CD4-positive, alpha-beta T cell treated with Interleukin-17A for 4 hours (primary cell): ENCODE measurements around the gene STARD8.

ENCODE experiments used
- DNase-seq: peaks from one replicate; pipeline ENCODE4 v3.0.0-alpha.2; 2020; ENCODE audit warnings: mixed read lengths

Gene STARD8

GRCh38 chrX:68693481-68694434 is 46.3 kb downstream of the STARD8 start:
- no peak for DNase-seq

DNA sequence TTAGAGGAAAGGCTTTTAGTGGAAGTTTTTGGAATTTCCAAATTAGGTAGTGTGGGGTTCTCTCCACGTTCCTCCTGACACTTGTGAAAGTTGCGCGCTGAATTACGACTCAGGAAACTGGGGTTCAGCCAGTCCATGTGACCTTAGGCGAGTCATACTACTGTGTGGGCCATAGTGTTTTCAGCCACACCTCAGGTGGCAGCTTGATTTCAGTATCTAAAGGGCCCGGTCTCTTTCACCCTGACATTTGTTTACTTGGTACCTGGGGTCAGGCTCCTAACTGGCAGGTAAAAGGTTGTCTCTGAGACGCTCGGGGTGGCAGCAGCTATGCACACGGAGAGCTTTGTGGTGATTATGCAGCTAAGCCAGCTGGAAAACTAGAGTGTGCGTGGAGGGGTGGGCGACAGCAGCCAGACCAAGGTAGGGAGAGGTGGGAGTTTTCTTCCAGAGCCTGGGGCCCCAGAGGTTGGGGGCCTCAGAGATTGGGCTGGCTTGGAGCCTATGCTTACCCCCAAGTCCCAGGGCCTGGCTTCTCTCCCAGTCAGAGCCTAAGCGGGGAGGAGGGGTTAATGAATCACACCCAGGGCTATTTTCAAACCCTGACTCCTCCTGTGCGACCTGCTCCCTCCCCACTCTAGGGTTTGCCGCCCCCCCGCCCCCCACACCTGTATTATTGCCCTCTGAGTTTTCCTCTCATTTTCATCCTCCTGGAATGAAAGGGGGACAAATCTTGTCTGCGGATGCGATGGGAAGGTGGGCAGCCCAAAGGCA is 47.2 kb downstream of the STARD8 start:
- no peak for DNase-seq

DNA sequence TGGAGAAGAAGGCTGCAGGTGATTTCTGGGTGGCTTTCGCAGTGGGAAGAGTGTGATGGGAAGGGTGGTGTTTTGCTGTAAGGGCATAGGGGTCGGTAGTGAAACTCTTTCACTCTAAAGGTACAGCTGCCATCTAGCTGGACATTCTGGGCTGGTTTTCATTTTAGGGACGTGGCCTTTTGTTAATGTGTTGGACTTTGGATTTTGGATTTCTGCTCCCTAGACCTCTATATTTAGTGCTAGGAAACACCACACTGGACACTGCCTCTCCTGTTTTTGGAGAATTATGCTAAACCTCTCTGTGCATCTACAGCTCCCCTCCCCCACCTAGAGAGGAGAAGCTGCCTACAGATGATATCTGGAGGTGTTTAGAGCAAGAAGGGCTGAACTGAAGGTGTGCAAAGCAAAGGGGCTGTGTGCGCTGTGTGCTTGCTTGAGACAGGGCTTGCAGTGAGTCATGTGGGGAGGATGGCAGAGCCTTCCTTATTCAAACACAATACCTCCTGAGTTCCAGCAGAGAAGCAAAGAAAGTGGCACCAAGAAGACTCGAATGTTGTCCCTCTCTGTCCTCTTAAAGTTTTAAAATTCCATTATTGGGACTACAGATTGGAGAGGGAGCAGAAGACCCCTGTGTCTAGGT is 47.9 kb downstream of the STARD8 start:
- no peak for DNase-seq

DNA sequence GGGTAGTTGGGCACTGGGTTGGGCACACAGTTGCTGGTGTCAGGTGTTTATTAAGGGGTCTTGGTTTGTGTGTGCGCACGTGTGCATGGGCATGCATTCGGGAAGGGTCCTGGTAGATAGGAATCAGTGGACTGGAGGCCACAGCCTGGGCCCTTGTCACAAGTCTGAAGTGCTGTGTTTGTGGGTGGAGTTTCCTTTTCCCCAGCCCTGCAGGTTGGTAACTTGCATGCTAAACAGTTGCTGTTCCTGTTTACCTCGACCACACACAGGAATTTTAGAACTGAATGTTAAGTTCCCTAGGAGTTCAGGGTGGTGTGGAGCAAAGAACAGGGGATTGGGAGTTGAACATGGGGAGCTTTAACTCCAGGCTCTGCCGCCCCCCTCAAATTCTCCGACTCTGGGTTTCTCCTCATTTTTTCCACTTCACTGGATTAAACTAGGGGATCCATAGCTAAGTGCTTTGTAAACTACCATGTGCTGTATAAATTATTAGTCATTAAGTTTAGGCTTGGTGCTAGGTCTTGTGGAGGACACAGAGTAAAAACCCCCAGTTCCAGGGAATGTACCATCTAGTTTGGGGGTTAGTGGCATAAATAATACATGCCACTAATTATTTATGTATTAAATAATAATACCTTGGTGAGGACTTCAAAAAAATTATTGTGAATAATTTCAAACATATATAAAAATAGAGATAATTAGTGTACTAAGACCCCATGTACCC is 49.0 kb downstream of the STARD8 start:
- no peak for DNase-seq

GRCh38 chrX:68697036-68697435 is 49.6 kb downstream of the STARD8 start:
- no peak for DNase-seq

- no peak for DNase-seq
Measured at GRCh38 chrX:68697465-68698125, 50.1 kb downstream of the STARD8 start.

GRCh38 chrX:68698942-68699341 is 51.5 kb downstream of the STARD8 start:
- no peak for DNase-seq

- DNase-seq: no peak
Measured at GRCh38 chrX:68699960-68700746, 52.7 kb downstream of the STARD8 start.

DNA sequence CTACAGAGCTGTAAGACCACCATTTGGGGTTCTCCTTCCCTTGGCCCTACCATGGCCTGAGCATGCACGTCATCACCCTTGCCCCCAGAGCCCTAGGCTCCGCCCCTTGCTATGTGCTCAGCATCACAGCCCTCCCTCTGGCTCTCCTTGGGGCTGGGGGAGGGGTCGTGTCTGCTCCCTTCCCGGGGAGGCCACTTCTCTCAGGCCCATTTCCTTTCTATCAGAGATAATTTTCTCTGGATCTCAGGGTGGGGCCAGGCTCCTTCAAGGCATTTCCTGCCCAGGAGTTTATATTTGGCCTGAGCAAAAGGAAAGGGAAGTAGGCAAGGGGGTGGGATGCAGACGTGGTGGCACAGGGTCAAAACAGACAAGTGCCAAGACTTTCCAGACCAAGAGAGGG is 55.9 kb downstream of the STARD8 start:
- DNase-seq: no peak

DNA sequence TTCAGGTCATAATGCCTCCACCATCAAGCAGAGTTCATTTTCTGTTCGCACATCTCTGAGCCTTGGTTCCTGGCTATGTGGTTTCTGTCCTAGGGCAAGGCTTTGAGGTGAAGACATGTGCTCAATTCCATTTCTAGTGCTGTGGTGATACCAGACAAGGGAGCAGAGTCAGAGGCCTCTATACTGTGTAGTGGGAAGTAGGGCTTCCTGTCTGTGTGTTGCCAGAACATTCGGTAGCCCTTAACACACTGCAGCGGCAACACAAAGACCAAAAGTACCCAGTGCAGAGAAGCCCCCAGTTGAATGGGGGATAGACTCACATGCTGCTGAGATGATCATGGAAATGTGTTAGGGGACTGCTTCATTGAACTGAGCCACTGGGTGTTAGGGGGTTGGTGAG is 56.4 kb downstream of the STARD8 start:
- DNase-seq: no peak

GRCh38 chrX:68705986-68706385 is 58.5 kb downstream of the STARD8 start:
- DNase-seq: no peak

- no peak for DNase-seq
Measured at GRCh38 chrX:68708503-68709290, 61.2 kb downstream of the STARD8 start.

- DNase-seq: no peak
Measured at GRCh38 chrX:68710870-68711576, 63.6 kb downstream of the STARD8 start.

DNA sequence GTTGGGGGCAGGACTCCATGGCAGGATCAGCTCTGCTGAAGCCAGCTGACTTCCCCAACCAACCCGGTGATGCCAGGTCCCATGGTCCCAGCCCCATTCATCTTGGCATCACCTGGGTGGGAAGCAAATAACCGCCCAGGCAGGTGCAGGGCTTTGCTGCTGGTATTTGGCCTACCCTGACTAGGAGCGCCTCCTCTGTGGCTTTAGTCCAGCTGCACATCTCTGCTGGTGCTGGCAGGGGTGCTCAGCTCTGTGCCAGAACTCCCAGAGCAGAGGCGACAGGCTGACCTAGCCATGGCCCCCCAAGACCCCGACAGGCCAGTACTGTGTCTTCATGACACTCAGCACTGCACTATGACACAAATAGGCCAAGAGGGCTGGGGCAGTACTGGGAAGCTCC is 64.4 kb downstream of the STARD8 start:
- no peak for DNase-seq

DNA sequence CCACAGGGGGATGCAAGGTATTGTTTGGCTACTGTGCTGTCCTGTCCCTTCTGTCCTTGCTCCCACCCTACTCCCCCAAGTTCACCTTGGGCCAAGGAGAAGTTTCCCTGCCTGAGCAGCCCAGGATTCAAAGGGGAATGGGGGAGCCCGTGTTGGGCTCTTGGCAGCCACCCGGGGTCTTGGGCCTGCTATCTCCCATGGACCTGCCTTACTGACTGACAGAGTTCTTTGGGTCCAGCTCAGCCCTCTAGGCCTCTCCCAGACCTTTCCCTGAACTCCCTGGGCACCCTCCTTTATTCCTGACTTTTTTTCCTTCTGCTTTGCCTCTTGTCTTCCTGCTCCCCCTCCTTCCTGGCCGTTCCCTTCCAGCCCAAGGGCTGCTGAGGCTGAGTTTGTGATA is 67.4 kb downstream of the STARD8 start:
- DNase-seq: no peak

DNA sequence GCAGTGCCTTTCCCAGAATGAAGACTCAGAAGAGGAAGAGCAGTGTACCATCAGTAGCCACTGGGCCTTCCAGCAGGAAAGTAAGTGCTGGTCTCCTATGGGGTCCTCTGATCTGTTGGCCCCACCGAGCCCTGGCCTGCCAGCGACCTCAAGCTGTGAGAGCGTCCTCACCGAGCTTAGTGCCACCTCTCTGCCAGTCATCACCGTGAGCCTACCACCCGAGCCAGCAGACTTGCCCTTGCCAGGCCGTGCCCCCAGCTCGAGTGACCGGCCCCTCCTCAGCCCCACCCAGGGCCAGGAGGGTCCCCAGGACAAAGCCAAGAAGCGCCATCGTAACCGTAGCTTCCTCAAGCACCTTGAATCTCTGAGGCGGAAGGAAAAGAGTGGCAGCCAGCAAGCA is 69.7 kb downstream of the STARD8 start:
- DNase-seq: no peak

DNA sequence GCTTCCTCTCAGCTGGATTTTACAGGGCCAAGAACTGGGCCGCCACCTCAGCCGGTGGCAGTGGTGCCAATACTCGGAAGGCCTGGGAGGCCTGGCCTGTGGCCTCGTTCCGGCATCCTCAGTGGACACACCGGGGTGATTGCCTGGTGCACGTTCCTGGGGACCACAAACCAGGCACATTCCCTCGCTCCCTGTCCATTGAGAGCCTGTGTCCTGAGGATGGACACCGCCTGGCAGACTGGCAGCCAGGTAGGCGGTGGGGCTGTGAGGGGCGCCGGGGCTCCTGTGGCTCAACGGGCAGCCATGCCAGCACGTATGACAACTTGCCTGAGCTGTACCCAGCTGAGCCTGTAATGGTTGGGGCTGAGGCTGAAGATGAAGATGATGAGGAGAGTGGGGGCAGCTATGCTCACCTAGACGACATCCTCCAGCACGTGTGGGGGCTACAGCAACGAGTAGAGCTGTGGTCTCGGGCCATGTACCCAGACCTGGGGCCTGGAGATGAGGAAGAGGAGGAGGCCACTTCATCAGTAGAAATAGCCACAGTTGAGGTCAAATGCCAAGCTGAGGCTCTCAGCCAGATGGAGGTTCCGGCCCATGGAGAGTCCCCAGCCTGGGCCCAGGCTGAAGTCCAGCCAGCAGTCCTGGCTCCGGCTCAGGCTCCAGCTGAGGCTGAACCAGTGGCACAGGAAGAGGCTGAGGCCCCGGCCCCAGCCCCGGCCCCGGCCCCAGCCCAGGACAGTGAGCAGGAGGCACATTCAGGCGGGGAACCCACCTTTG is 70.4 kb downstream of the STARD8 start:
- DNase-seq: no peak

GRCh38 chrX:68718443-68718820 is 71.0 kb downstream of the STARD8 start:
- no peak for DNase-seq
